HG03354 (cell line): ENCODE measurements around the gene TNFRSF4.

Experiments
- ATAC-seq: cut with Tn5 transposase; IDR thresholded peaks from one replicate; pipeline ENCODE4 v1.9.1; 2021; ENCODE audit warnings: mild to moderate bottlenecking; ENCODE audit not compliant: unreplicated experiment, poor library complexity, severe bottlenecking

Gene TNFRSF4

GRCh38 chr1:1161683-1162079 lies 52.3 kb downstream of the TNFRSF4 start:
- no peak for ATAC-seq
